PFSK-1 (cell line): ENCODE results near the gene CALHM6.

Experiments
- FOXP2 ChIP-seq: optimal IDR thresholded peaks from 2 replicates; pipeline ENCODE3; 2011; ENCODE audit warnings: borderline replicate concordance, control low read depth, inconsistent platforms; ENCODE audit not compliant: insufficient read depth; ENCODE audit errors: extremely low read length, extremely low read depth
- POLR2AphosphoS5 ChIP-seq: IDR thresholded peaks from 2 replicates; pipeline ENCODE4 v1.6.1; 2012; ENCODE audit warnings: low read depth, mild to moderate bottlenecking, control low read depth, low read length, moderate library complexity
- SIN3A ChIP-seq: IDR thresholded peaks from 2 replicates; pipeline ENCODE4 v1.6.1; 2012; ENCODE audit warnings: mild to moderate bottlenecking, low read length, moderate library complexity, borderline replicate concordance; ENCODE audit not compliant: insufficient read depth
- TAF1 ChIP-seq: IDR thresholded peaks from 2 replicates; pipeline ENCODE4 v1.6.1; 2012; ENCODE audit warnings: low read length, control low read depth, borderline replicate concordance; ENCODE audit not compliant: insufficient read depth
- TF ChIP-seq, protein P1 (sequence below), 2 experiments: IDR thresholded peaks; 2 replicates each; pipeline versions ENCODE4 v1.6.1 to v1.8.0; 2011 to 2012; ENCODE audit warnings: low read depth in 2 of 2, low read length in 2 of 2, control low read depth in 1 of 2, inconsistent platforms in 1 of 2, mild to moderate bottlenecking in 1 of 2, moderate library complexity in 1 of 2; ENCODE audit not compliant: insufficient read depth in 1 of 2

CALHM6 gene

GRCh38 chr6:116447496-116448011 is 13.6 kb upstream of the CALHM6 start:
- no peak for TF ChIP-seq SIN3A
- TF ChIP-seq TAF1 = no peak
- TF ChIP-seq, protein P1, sequence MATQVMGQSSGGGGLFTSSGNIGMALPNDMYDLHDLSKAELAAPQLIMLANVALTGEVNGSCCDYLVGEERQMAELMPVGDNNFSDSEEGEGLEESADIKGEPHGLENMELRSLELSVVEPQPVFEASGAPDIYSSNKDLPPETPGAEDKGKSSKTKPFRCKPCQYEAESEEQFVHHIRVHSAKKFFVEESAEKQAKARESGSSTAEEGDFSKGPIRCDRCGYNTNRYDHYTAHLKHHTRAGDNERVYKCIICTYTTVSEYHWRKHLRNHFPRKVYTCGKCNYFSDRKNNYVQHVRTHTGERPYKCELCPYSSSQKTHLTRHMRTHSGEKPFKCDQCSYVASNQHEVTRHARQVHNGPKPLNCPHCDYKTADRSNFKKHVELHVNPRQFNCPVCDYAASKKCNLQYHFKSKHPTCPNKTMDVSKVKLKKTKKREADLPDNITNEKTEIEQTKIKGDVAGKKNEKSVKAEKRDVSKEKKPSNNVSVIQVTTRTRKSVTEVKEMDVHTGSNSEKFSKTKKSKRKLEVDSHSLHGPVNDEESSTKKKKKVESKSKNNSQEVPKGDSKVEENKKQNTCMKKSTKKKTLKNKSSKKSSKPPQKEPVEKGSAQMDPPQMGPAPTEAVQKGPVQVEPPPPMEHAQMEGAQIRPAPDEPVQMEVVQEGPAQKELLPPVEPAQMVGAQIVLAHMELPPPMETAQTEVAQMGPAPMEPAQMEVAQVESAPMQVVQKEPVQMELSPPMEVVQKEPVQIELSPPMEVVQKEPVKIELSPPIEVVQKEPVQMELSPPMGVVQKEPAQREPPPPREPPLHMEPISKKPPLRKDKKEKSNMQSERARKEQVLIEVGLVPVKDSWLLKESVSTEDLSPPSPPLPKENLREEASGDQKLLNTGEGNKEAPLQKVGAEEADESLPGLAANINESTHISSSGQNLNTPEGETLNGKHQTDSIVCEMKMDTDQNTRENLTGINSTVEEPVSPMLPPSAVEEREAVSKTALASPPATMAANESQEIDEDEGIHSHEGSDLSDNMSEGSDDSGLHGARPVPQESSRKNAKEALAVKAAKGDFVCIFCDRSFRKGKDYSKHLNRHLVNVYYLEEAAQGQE (IDR thresholded peaks at IDR 0.05; ENCODE audit: insufficient read depth in 1 of 2, low read depth in 2 of 2, low read length in 2 of 2) = no peak
- no peak for TF ChIP-seq POLR2AphosphoS5
- TF ChIP-seq FOXP2 = no peak

- no peak for TF ChIP-seq TAF1
- TF ChIP-seq POLR2AphosphoS5 = no peak
- TF ChIP-seq FOXP2 = no peak
- no peak for TF ChIP-seq SIN3A
- TF ChIP-seq, protein P1 (IDR thresholded peaks at IDR 0.05; ENCODE audit: insufficient read depth in 1 of 2, low read depth in 2 of 2, low read length in 2 of 2) = no peak
Measured at GRCh38 chr6:116449565-116449964, 11.6 kb upstream of the CALHM6 start.

GRCh38 chr6:116450185-116450710 is 10.9 kb upstream of the CALHM6 start:
- TF ChIP-seq POLR2AphosphoS5 (no peak), TAF1 (no peak), SIN3A (no peak), FOXP2 (no peak)
- TF ChIP-seq, protein P1 (IDR thresholded peaks at IDR 0.05; ENCODE audit: insufficient read depth in 1 of 2, low read depth in 2 of 2, low read length in 2 of 2) = no peak

DNA sequence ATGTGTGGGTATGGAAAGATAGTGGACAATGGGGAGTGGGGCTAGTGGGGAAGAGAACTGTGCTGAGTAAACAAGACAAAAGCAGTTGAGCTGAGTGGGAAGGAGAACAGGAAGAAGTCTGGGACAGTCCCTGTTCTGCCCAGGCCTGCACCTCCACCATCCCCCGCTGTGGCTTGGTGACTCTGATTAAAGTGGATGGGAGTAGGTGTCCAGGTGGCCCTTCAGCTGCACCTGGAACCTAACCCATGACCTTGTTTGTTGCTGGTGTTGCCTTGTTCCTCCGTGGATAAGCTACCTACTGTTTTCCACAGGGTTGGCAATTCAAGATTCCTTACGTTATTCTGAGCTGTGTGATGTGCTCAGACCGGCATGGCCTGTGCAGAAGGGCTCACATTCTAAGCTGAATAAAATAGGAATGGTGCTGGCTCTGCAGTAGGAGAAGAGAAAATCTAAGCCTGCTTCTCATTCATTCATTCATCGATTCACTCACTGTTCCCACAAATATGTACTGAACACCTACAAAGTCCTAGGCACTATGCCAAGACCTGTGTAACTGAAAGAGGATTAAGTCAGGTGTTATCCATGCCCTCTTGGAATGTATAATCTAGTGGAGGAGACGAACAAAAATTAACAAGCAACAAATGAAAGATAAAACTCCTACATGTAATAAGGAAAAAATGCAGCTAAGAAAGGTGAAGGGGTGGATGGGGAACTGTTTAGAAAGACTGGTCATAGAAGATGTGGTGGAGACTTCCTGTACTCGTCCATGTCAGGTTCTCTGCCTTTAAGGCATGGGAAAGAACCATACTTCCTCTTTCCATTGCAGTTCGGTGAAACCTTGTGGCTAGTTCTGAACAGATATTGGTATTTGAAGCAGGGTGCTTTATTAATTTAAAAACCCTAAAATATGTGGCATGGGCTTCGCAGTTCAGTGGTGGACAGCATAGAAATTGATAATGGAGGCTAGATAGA is 10.1 kb upstream of the CALHM6 start:
- TF ChIP-seq POLR2AphosphoS5 = no peak
- TF ChIP-seq FOXP2 = no peak
- TF ChIP-seq, protein P1 (IDR thresholded peaks at IDR 0.05; ENCODE audit: insufficient read depth in 1 of 2, low read depth in 2 of 2, low read length in 2 of 2) = no peak
- TF ChIP-seq SIN3A = no peak
- no peak for TF ChIP-seq TAF1
